Coronary artery (tissue), 2 donors: Measurements from ENCODE around the gene PIK3C2B.

Source experiments
- DNase-seq: peaks from one replicate; pipeline ENCODE4 v3.0.0-alpha.2; 2017; ENCODE audit warnings: low spot score
- H3K27ac ChIP-seq, 2 donors: fragments of 200-600 bp; sonication (generic); one replicate each; pipeline ENCODE4 v1.5.1; 2016 to 2019
- H3K4me3 ChIP-seq: fragments of 200-600 bp; sonication (generic); 2 replicates; pipeline ENCODE4 v1.5.1; 2016; ENCODE audit warnings: mild to moderate bottlenecking, moderate library complexity
- TF ChIP-seq, protein P1 (sequence below): fragments of 200-600 bp; sonication (generic); IDR thresholded peaks from one replicate; pipeline ENCODE4 v1.5.1; 2019; ENCODE audit warnings: antibody characterized with exemption

Gene PIK3C2B

DNA sequence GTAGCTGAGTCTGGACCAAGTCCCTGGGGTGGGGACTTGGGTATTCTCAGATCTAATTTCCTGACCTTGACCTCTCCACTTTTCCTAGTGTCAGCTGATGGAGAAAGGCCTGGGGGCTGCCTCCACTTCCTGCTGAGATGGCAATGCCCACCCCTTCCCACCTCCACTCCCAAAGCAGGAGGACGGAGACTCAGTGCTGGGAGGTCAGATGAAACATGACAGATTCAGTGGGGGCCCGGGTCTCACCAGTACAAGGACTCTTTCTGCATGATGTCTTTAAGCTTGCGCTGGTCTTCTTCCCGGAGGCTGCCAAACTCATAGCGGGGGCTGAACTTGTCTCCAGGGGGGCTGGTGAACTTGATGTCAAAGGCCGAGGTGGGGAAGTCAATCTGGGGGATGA lies 47.4 kb downstream of the PIK3C2B start:
- TF ChIP-seq, protein P1, sequence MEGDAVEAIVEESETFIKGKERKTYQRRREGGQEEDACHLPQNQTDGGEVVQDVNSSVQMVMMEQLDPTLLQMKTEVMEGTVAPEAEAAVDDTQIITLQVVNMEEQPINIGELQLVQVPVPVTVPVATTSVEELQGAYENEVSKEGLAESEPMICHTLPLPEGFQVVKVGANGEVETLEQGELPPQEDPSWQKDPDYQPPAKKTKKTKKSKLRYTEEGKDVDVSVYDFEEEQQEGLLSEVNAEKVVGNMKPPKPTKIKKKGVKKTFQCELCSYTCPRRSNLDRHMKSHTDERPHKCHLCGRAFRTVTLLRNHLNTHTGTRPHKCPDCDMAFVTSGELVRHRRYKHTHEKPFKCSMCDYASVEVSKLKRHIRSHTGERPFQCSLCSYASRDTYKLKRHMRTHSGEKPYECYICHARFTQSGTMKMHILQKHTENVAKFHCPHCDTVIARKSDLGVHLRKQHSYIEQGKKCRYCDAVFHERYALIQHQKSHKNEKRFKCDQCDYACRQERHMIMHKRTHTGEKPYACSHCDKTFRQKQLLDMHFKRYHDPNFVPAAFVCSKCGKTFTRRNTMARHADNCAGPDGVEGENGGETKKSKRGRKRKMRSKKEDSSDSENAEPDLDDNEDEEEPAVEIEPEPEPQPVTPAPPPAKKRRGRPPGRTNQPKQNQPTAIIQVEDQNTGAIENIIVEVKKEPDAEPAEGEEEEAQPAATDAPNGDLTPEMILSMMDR = no peak
- Histone ChIP-seq H3K4me3 (no peak overlapping the region), H3K27ac (no peak overlapping the region)
- no peak for DNase-seq

DNA sequence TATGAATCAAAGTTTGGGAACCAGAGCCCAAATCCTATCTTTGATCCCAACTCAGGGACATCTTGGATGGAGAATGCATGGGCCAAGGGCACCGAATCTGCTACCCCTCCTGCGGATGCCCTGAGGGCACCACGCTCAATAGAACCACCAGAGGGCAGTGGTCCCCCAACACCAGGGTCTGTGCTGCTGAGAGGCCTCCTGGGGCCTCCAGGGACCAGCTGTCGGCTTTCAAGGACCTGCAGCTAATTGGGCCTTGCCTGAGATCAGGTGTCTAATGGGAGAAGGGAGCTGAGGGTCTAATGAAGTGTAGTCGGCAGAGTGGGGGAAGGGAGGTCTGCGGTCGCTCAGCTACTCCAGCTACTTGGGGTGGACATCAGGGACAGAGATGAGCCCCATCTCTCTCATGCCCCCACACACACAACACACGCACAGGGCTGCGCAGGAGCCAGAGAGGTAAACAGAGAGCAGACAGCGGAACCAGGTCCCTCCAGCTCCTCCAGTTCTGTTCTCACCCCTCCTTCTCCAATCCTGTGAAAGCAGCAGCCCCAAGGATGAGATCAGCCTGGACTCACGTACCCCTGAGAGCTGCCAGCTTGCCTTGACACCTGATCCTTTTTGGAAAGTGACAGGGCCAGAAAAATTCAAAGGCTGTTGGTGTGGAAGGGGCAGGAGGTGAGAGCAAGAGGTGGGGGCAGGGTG lies 48.0 kb downstream of the PIK3C2B start:
- peak; percentile 80 for DNase-seq
- peak overlapping the region in 1 of 2 donors; percentile 11 for H3K27ac ChIP-seq
- no peak overlapping the region for H3K4me3 ChIP-seq
- TF ChIP-seq, protein P1 = peak; percentile 60

DNA sequence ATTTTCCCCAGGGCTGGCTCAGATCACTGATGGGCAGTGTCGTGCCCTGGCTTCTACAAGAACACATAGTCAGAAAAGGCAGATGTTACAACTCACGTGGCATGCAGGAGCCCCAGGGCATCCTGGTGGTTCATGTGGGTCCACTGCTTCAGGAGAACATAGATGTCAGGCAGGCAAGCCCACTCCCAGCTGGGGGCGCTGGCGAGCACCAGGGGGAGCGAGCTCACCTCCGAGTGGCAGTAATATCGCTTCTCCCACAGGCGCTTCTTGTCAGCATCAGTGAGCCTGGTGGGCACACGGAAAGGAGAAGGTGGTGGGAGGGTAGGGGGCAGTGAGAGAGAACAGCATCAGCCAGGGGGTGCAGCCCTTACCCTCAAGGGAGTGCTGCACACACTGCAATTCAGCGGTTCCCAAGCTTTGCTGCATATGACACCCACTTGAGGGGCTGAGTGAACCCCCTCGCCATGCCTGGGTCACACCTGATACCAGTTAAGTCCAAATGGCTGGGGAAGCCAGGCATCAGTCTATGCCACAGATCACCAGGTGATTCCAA lies 48.7 kb downstream of the PIK3C2B start:
- H3K27ac ChIP-seq = no peak overlapping the region
- TF ChIP-seq, protein P1 = no peak
- no peak overlapping the region for H3K4me3 ChIP-seq
- no peak for DNase-seq
